Measurements from ENCODE around the gene SDK1.

SDK1 gene

GRCh38 chr7:4066626-4067475 lies 765.8 kb downstream of the SDK1 start:
- no peak for DNase-seq

- DNase-seq, result no peak
These were observed 766.4 kb downstream of the SDK1 start for GRCh38 chr7:4067476-4067760.

GRCh38 chr7:4067874-4068273 lies 766.8 kb downstream of the SDK1 start:
- DNase-seq, result no peak

GRCh38 chr7:4068286-4068685 lies 767.2 kb downstream of the SDK1 start:
- DNase-seq, result no peak

GRCh38 chr7:4069268-4070095 lies 768.4 kb downstream of the SDK1 start:
- no peak for DNase-seq

GRCh38 chr7:4070214-4070613 lies 769.2 kb downstream of the SDK1 start:
- no peak for DNase-seq

- DNase-seq, result no peak
These were observed 770.5 kb downstream of the SDK1 start for GRCh38 chr7:4071370-4072058.

GRCh38 chr7:4072161-4072925 lies 771.3 kb downstream of the SDK1 start:
- DNase-seq, result no peak

- DNase-seq, result no peak
These were observed 772.0 kb downstream of the SDK1 start for GRCh38 chr7:4073052-4073451.

GRCh38 chr7:4073750-4074149 lies 772.7 kb downstream of the SDK1 start:
- no peak for DNase-seq

- no peak for DNase-seq
These were observed 773.4 kb downstream of the SDK1 start for GRCh38 chr7:4074407-4074806.

GRCh38 chr7:4074994-4075393 lies 773.9 kb downstream of the SDK1 start:
- DNase-seq, result no peak

GRCh38 chr7:4076701-4077294 lies 775.7 kb downstream of the SDK1 start:
- DNase-seq, result no peak

GRCh38 chr7:4077980-4078379 lies 776.9 kb downstream of the SDK1 start:
- DNase-seq, result no peak

GRCh38 chr7:4078580-4078979 lies 777.5 kb downstream of the SDK1 start:
- no peak for DNase-seq

- no peak for DNase-seq
These were observed 778.3 kb downstream of the SDK1 start for GRCh38 chr7:4079366-4079765.

GRCh38 chr7:4079956-4080355 lies 778.9 kb downstream of the SDK1 start:
- DNase-seq, result no peak

- no peak for DNase-seq
These were observed 779.9 kb downstream of the SDK1 start for GRCh38 chr7:4080954-4081353.

GRCh38 chr7:4083513-4083912 lies 782.5 kb downstream of the SDK1 start:
- no peak for DNase-seq

- no peak for DNase-seq
These were observed 783.2 kb downstream of the SDK1 start for GRCh38 chr7:4084271-4084670.

- DNase-seq, result no peak
These were observed 785.1 kb downstream of the SDK1 start for GRCh38 chr7:4085937-4086691.

- DNase-seq, result no peak
These were observed 785.7 kb downstream of the SDK1 start for GRCh38 chr7:4086723-4087122.
